HepG2 (cell line): ENCODE results near the gene HNRNPA2B1. TPM values are rescaled to one million over a fixed set of nuclear protein-coding genes. Genes with fewer than 3 reads are reported as not detected.

Experiments
- ATF1 ChIP-seq: IDR thresholded peaks from 2 replicates; pipeline ENCODE4 v1.6.1; 2016; ENCODE audit warnings: mild to moderate bottlenecking, control low read depth
- BRF2 ChIP-seq: sonication (generic); formaldehyde crosslinking; IDR thresholded peaks from 2 replicates; pipeline ENCODE4 v1.8.1; 2022; ENCODE audit warnings: mild to moderate bottlenecking, missing genetic modification reagents
- MAF1 ChIP-seq: sonication (generic); formaldehyde crosslinking; IDR thresholded peaks from 2 replicates; pipeline ENCODE4 v1.5.0; 2020; ENCODE audit warnings: missing genetic modification reagents, borderline replicate concordance
- NFIB ChIP-seq: sonication (generic); formaldehyde crosslinking; IDR thresholded peaks from 2 replicates; pipeline ENCODE4 v1.9.0; 2021; ENCODE audit warnings: missing genetic modification reagents, mild to moderate bottlenecking, borderline replicate concordance
- PCBP1 ChIP-seq: fragments of 200-400 bp; formaldehyde crosslinking; IDR thresholded peaks from 2 replicates; pipeline ENCODE4 v1.6.1; 2017; ENCODE audit warnings: mild to moderate bottlenecking, low read depth, low read length, borderline replicate concordance
- RNF2 ChIP-seq: fragments of 450-650 bp; conservative IDR thresholded peaks from 2 replicates; pipeline ENCODE4 v1.6.1; 2016; ENCODE audit warnings: low read depth
- RNF219 ChIP-seq: sonication (generic); formaldehyde crosslinking; IDR thresholded peaks from 2 replicates; pipeline ENCODE4 v1.5.0; 2020; ENCODE audit warnings: mild to moderate bottlenecking, missing genetic modification reagents
- SMC3 ChIP-seq: IDR thresholded peaks from 2 replicates; pipeline ENCODE4 v1.6.1; 2011; ENCODE audit warnings: low read length, improper control_type of control experiment
- XBP1 ChIP-seq: sonication (generic); formaldehyde crosslinking; IDR thresholded peaks from 2 replicates; pipeline ENCODE4 v1.5.0; 2020; ENCODE audit warnings: missing genetic modification reagents
- ZBTB1 ChIP-seq: sonication (generic); formaldehyde crosslinking; IDR thresholded peaks from 2 replicates; pipeline ENCODE4 v1.4.0; 2020; ENCODE audit warnings: missing genetic modification reagents, borderline replicate concordance
- ZBTB33 ChIP-seq: sonication (generic); formaldehyde crosslinking; IDR thresholded peaks from 2 replicates; pipeline ENCODE4 v1.4.0; 2020; ENCODE audit warnings: missing genetic modification reagents
- ZFP41 ChIP-seq: sonication (generic); formaldehyde crosslinking; IDR thresholded peaks from 2 replicates; pipeline ENCODE4 v1.4.0; 2020; ENCODE audit warnings: mild to moderate bottlenecking, missing genetic modification reagents, borderline replicate concordance
- ZNF354B ChIP-seq: sonication (generic); formaldehyde crosslinking; IDR thresholded peaks from 2 replicates; pipeline ENCODE4 v1.8.0; 2022; ENCODE audit warnings: mild to moderate bottlenecking, missing genetic modification reagents
- ZNF407 ChIP-seq: sonication (generic); formaldehyde crosslinking; IDR thresholded peaks from one replicate; pipeline ENCODE4 v1.5.1; 2020; ENCODE audit warnings: mild to moderate bottlenecking, missing genetic modification reagents; ENCODE audit errors: not compliant biosample characterization
- ZNF432 ChIP-seq: sonication (generic); formaldehyde crosslinking; IDR thresholded peaks from 2 replicates; pipeline ENCODE4 v1.5.0; 2020; ENCODE audit warnings: missing genetic modification reagents, mild to moderate bottlenecking, borderline replicate concordance
- ZNF878 ChIP-seq: sonication (generic); formaldehyde crosslinking; IDR thresholded peaks from 2 replicates; pipeline ENCODE4 v1.8.1; 2023; ENCODE audit warnings: mild to moderate bottlenecking, missing genetic modification reagents, moderate library complexity
- polyA plus RNA-seq, 8 experiments: library from polyadenylated mRNA; depleted of rRNA in 3 of 8; stranded (reverse) in 7 of 8; unstranded in 1 of 8; fragments of >200 nt; fragmentation: Illumina TruSeq in 4 of 8; extraction: Trizol in 4 of 8; gene quantifications; 2 replicates each; pipeline versions ENCODE4 v1.2.1 to v1.2.3, GENCODE V29; 2011 to 2016; ENCODE audit warnings: low read depth in 4 of 8, missing spikeins in 1 of 8, mixed read lengths in 1 of 8; ENCODE audit not compliant: insufficient read depth in 1 of 8
- total RNA-seq, 5 experiments: library from RNA; depleted of rRNA; stranded (reverse); fragments of >200 nt; fragmentation: Illumina TruSeq; extraction: Trizol; gene quantifications; 2 replicates each; pipeline ENCODE4 v1.2.3, GENCODE V29; 2016; ENCODE audit warnings: low read depth in 1 of 5

HNRNPA2B1 gene
- total and polyA plus RNA-seq, 2 of the 13 experiments (the other 11 are each of a cell fraction or from before 2014, with no cell fraction given), result 193 to 412 TPM

DNA sequence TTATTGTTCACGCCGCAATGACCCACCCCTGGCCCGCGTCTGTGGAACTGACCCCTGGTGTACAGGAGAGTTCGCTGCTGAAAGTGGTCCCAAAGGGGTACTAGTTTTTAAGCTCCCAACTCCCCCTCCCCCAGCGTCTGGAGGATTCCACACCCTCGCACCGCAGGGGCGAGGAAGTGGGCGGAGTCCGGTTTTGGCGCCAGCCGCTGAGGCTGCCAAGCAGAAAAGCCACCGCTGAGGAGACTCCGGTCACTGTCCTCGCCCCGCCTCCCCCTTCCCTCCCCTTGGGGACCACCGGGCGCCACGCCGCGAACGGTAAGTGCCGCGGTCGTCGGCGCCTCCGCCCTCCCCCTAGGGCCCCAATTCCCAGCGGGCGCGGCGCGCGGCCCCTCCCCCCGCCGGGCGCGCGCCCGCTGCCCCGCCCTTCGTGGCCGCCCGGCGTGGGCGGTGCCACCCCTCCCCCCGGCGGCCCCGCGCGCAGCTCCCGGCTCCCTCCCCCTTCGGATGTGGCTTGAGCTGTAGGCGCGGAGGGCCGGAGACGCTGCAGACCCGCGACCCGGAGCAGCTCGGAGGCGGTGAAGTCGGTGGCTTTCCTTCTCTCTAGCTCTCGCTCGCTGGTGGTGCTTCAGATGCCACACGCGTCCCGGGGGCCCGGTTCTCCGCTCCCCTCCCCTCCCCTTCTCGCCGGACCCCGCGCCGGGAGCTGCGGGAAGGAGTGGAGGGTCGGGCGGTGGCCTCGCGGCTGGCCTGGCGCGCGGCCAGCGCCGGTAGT is 887 bp upstream of the HNRNPA2B1 start, which contains the start of gene CBX3 (continued):
- TF ChIP-seq ZNF407 (no peak), NFIB (CRISPR knock-in tag) (no peak), RNF219 (CRISPR knock-in tag) (no peak), XBP1 (CRISPR knock-in tag) (no peak), ZNF354B (CRISPR knock-in tag) (0 out of 2 replicates have a peak, but pooled peaks have one; percentile 44), BRF2 (CRISPR knock-in tag) (no peak), ZBTB33 (CRISPR knock-in tag) (no peak), ZNF432 (CRISPR knock-in tag) (no peak), ZNF878 (CRISPR knock-in tag) (no peak), PCBP1 (no peak), ATF1 (CRISPR knock-in tag) (no peak), MAF1 (CRISPR knock-in tag) (peak; percentile 25; the same call in 1 of the 2 replicates), SMC3 (no peak), ZFP41 (CRISPR knock-in tag) (no peak), RNF2 (no peak), ZBTB1 (CRISPR knock-in tag) (no peak)
